GM12878 (cell line): ENCODE results near the gene CCSER1. TPM values are rescaled to one million over a fixed set of nuclear protein-coding genes. Genes with fewer than 3 reads are reported as not detected.

Experiments used
- ATAC-seq: fragments of 200-7000 bp; cut with Tn5 transposase; 3 replicates; pipeline ENCODE4 v1.9.1; 2020; ENCODE audit warnings: mild to moderate bottlenecking, moderate library complexity
- BruUV-seq: library from RNA; stranded (reverse); fragments of 400-500 nt; replicated peaks from 2 replicates; lab custom pipeline; 2021; lab: Mats Ljungman, UMichigan
- CTCF ChIA-PET: fragments of 300-600 bp; sonication (Branson Sonifier 250); formaldehyde crosslinking; extraction: SDS; loops from one replicate; lab custom pipeline; 2021; ENCODE audit warnings: inconsistent platforms; lab: Yijun Ruan, JAX
- POLR2A ChIA-PET: fragments of 350-600 bp; formaldehyde crosslinking; extraction: SDS; loops from one replicate; lab custom pipeline; 2021; ENCODE audit warnings: inconsistent platforms; lab: Charles Lee
- RAD21 ChIA-PET: fragments of 300-600 bp; sonication (Branson Sonifier 250); formaldehyde crosslinking; loops from one replicate; lab custom pipeline; 2023; ENCODE audit warnings: antibody characterized with exemption; ENCODE audit not compliant: unreplicated experiment; lab: Charles Lee
- SMC1A ChIA-PET: fragments of 300-600 bp; sonication (Branson Sonifier 250); formaldehyde crosslinking; loops from one replicate; lab custom pipeline; 2023; ENCODE audit not compliant: unreplicated experiment, uncharacterized antibody; lab: Charles Lee
- DNase-seq: peaks from one replicate; pipeline ENCODE4 v3.0.0-alpha.2; 2011; ENCODE audit warnings: low read depth, low spot score
- FAIRE-seq: peaks from 3 replicates; lab custom pipeline; 2011; peaks lifted over from hg19 to GRCh38; lab: Jason Lieb, UNC
- H2AFZ ChIP-seq: 2 replicates; pipeline ENCODE4 v1.6.0; 2011; ENCODE audit warnings: low read depth, low read length, control low read depth; ENCODE audit not compliant: control insufficient read depth
- H3K27ac ChIP-seq: 2 replicates; pipeline ENCODE4 v1.5.1; 2011; ENCODE audit warnings: control low read depth; ENCODE audit not compliant: control insufficient read depth, insufficient read depth
- H3K27me3 ChIP-seq, 2 experiments: replicated peaks in 1 of 2; 2 replicates each; pipeline versions ENCODE4 v1.6.0 to v1.6.1; 2011; ENCODE audit warnings: low read length in 1 of 2; ENCODE audit not compliant: control insufficient read depth in 2 of 2, insufficient read depth in 2 of 2
- H3K36me3 ChIP-seq, 2 experiments: 2 replicates each; pipeline ENCODE4 v1.5.1; 2011; ENCODE audit warnings: low read length in 1 of 2; ENCODE audit not compliant: control insufficient read depth in 2 of 2, insufficient read depth in 2 of 2
- H3K4me1 ChIP-seq: 2 replicates; pipeline ENCODE4 v1.6.1; 2011; ENCODE audit warnings: mild to moderate bottlenecking, low read length, moderate library complexity, mixed read lengths; ENCODE audit not compliant: control insufficient read depth, insufficient read depth
- H3K4me2 ChIP-seq: 2 replicates; pipeline ENCODE4 v1.6.0; 2011; ENCODE audit warnings: control low read depth; ENCODE audit not compliant: control insufficient read depth, insufficient read depth
- H3K4me3 ChIP-seq: fragments of 200-600 bp; sonication (generic); 2 replicates; pipeline ENCODE4 v1.5.1; 2016
- H3K79me2 ChIP-seq: 2 replicates; pipeline ENCODE4 v1.6.0; 2011; ENCODE audit warnings: low read length; ENCODE audit not compliant: control insufficient read depth, insufficient read depth
- H3K9ac ChIP-seq: 2 replicates; pipeline ENCODE4 v1.8.0; 2011; ENCODE audit warnings: low read length, control low read depth, mixed read lengths; ENCODE audit not compliant: control insufficient read depth, insufficient read depth
- H3K9me3 ChIP-seq: replicated peaks from 3 replicates; pipeline ENCODE4 v1.5.1; 2011; ENCODE audit warnings: mild to moderate bottlenecking, low read length; ENCODE audit not compliant: control insufficient read depth, insufficient read depth
- H4K20me1 ChIP-seq: 2 replicates; pipeline ENCODE4 v1.6.0; 2011; ENCODE audit not compliant: control insufficient read depth, insufficient read depth
- ASH2L ChIP-seq: fragments of 300-600, 200-600 bp; sonication (generic); IDR thresholded peaks from 2 replicates; pipeline ENCODE4 v1.6.1; 2017; ENCODE audit warnings: low read depth, mild to moderate bottlenecking, borderline replicate concordance
- RFX5 ChIP-seq: IDR thresholded peaks from 2 replicates; pipeline ENCODE4 v1.6.1; 2011; ENCODE audit warnings: low read depth, low read length, improper control_type of control experiment
- RUNX3 ChIP-seq: IDR thresholded peaks from 2 replicates; pipeline ENCODE4 v1.6.1; 2012; ENCODE audit warnings: low read length, inconsistent platforms
- TARDBP ChIP-seq: IDR thresholded peaks from 2 replicates; pipeline ENCODE4 v1.6.1; 2016; ENCODE audit warnings: borderline replicate concordance
- TCF3 ChIP-seq: IDR thresholded peaks from 2 replicates; pipeline ENCODE4 v1.6.1; 2012; ENCODE audit warnings: low read depth, mild to moderate bottlenecking, low read length, borderline replicate concordance; ENCODE audit not compliant: insufficient read depth
- WGBS: methylation state at CpG from one replicate; pipeline ENCODE4 v1.1.6; 2016; ENCODE audit warnings: low lambda C conversion rate; ENCODE audit not compliant: insufficient replicate concordance, insufficient coverage; ENCODE audit errors: missing lambda C conversion rate; 5-methylcytosine and 5-hydroxymethylcytosine counted together
- in situ Hi-C: fragments of 300-500 bp; cut with MboI; formaldehyde crosslinking; loops from 9 replicates; pipeline ENCODE4 v1.14.3; 2018; ENCODE audit warnings: mixed read lengths
- intact Hi-C: fragments of 100-400 bp; cut with micrococcal nuclease; formaldehyde crosslinking; loops from one replicate; pipeline ENCODE4 v1.14.2; 2022; ENCODE audit not compliant: unreplicated experiment
- polyA plus RNA-seq, 11 experiments: library from polyadenylated mRNA; depleted of rRNA in 4 of 11; unstranded in 6 of 11; stranded (reverse) in 5 of 11; fragments of >200 nt; fragmentation: Nextera tagmentation in 4 of 11; fragmentation: Illumina TruSeq in 1 of 11; extraction: Ambion mirVana in 4 of 11; extraction: Trizol in 1 of 11; gene quantifications; 1 replicate in 1 of 11; 2 replicates in 10 of 11; pipeline versions ENCODE4 v1.2.1 to v1.2.3, GENCODE V29; 2011 to 2016; ENCODE audit warnings: inconsistent platforms in 2 of 11, missing spikeins in 2 of 11, low read depth in 1 of 11
- total RNA-seq, 4 experiments: library from RNA; depleted of rRNA in 3 of 4; stranded (reverse); fragments of >200 nt in 3 of 4; fragmentation: Illumina TruSeq in 1 of 4; extraction: Trizol in 1 of 4; gene quantifications; 2 replicates each; pipeline versions ENCODE4 v1.2.1 to v1.2.3, GENCODE V29; 2013 to 2021

CCSER1 gene
- total and polyA plus RNA-seq, 10 of the 15 experiments (the other 5 are each of a cell fraction or from before 2014, with no cell fraction given): 0.22 to 2.7 (median 1.0) TPM

DNA sequence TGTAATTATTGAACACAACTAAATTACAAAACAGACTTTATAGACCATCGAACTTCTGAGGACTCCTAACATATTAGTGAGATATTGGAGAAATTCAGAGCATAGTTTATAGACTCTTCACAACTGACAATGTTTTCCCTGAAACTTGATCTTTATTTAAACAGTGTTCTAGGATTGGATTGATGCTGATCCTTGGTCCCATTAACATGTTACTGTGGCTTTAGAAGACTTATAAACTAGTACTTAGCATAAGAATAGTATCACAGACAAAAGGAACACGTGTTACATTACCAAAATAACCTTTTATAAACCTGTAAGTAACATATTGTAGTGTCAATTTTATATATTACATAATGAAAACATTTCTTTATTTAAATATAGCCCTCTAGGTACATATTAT, 689.6 kb downstream of the CCSER1 start (continued):
- TF ChIP-seq ASH2L (no peak), RFX5 (no peak), TCF3 (no peak), TARDBP (no peak)

- ATAC-seq (peak; percentile 47; the same call in 2 of the 3 replicates), FAIRE-seq (no peak), DNase-seq (no peak)
- H4K20me1 ChIP-seq: no peaks in the 10 kb centered on the region
- no peaks in the 10 kb centered on the region for H3K79me2 ChIP-seq
- CTCF ChIA-PET: interaction anchor here (1.0 kb wide), 1 partner anchor 10 kb away, joined by 3 read pairs; no protein-coding TSS in a partner anchor
- RAD21 ChIA-PET: no interaction called here
- 2% methylated on average over 2 of the region's 2 CpGs for WGBS
- no peak overlapping the region for H3K4me2 ChIP-seq
- H3K27me3 ChIP-seq: no peaks in the 10 kb centered on the region
- H2AFZ ChIP-seq: no peak overlapping the region
- no peaks in the 10 kb centered on the region for H3K4me1 ChIP-seq
- H3K4me3 ChIP-seq: no peak overlapping the region
- H3K9me3 ChIP-seq: no peaks in the 10 kb centered on the region
- POLR2A ChIA-PET: no interaction called here
- no peaks in the 10 kb centered on the region for H3K36me3 ChIP-seq
- no peak for TF ChIP-seq RUNX3
- intact Hi-C loops (no loop called here), in situ Hi-C loops (no loop called here)
- no peak overlapping the region for H3K9ac ChIP-seq
- H3K27ac ChIP-seq: no peak overlapping the region
- BruUV-seq: no TSS peak
- SMC1A ChIA-PET: interaction anchor here (0.6 kb wide), 1 partner anchor 398 kb away, joined by 3 read pairs; no protein-coding TSS in a partner anchor
These were observed 697.3 kb downstream of the CCSER1 start for GRCh38 chr4:90824266-90825150.
